Glomerular visceral epithelial cell (primary cell): Measurements from ENCODE around the gene SLC25A24.
"Not testable (repeated sequence)": the region's sequence is repeated elsewhere in the genome, so short reads cannot be mapped to it uniquely, and the experiment has no call there.

Experiments used
- DNase-seq: peaks from one replicate; pipeline ENCODE4 v3.0.0-alpha.2; 2016; ENCODE audit errors: extremely low spot score

SLC25A24 gene

DNA sequence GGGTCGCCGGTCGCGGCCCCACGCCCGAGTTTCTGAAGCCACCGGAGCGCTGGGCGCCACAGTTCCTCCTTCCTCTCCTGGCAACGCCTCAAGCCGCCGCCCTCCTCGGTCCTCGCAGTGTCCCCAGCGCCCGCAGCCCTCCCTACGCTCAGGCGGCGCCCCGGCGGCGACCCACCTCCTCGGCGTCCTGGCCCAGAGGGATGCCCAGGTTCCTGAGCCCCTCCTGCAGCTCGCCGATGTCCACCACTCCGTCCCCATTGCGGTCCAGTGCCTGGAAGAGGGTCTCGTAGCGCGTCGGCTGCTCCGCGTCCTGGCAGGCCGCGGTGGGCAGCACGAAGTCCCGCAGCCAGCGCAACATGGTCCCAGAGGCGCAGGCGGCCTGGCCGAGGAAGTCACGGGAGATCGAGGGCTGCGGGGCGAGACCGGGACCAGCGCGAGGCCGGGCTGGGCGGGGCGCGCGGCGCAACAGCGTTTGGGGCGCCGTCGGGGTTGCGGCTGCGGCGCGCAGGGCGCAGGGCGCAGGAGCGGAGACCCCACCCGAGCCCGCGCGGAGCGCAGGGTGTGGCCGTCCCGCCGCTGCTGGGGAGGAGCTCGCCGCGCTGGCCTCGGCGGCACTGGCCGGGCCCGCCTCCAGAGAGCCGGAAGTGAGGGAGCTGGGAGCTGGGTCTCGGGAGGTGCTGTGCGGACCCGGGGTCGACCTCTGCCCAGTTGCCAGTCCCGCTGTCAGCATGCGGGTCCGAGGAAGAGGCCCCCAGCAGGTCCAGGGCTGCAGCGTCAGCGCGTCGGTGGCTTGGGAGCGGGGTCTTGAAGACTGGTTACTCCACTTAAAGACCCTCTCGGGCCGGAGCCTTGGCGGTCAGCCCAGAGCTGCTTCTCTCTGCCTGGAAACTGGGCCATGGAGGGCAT, at the start of gene SLC25A24:
SLC25A24 (minus strand) TSS at position 563 of the 906 bp plus-strand sequence; CDS start at position 358, 205 bp downstream.
- DNase-seq, result peak; percentile 89

- not testable (repeated sequence) for DNase-seq
Measured at GRCh38 chr1:108243976-108244375, 43.8 kb upstream of the SLC25A24 start, which contains the start of gene NBPF4. Gene NBPF4 (minus strand): TSS chr1:108244076. CDS start chr1:108243761, 315 bp downstream.

GRCh38 chr1:108239426-108239825, 39.3 kb upstream of the SLC25A24 start:
- not testable (repeated sequence) for DNase-seq

DNA sequence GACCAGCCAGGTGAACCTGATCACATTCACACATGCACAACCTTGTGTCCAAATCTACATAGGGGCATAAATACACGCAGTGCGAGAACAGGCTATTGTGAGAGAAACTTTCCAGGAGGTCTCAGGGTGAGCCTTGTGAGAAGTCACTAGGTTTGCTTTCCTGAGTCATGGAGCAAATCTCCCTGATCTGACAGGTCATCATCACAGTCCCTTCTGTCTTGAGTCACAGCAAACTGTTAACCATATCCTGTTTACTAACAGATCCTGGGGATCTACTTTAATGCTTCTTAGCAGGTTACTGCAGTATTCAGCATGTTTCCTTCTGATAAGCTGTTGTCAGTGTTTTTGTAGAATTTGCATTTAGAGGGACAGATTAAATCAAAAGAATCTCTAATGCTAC, 35.2 kb upstream of the SLC25A24 start:
- not testable (repeated sequence) for DNase-seq

DNA sequence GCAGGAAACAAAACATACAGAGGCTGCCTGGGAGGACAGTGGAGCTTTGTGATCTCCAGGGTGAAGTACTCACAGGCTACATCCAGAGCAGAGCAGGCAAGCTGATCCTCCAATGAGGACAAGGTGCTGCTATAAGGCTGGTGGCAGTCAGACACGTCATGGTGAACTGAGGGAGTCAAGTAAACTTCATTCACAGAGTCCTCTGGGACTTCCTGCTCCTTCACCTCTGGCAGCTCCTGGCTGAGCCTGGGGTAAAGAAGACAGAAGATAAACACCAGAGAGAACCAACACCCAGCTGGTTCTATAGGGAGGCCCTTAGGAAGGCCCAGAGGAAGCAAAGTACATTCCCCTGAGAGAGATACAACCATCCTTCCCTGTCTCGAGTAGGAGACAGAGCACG, 32.0 kb upstream of the SLC25A24 start:
- not testable (repeated sequence) for DNase-seq

- not testable (repeated sequence) for DNase-seq
Measured at GRCh38 chr1:108229976-108230375, 29.8 kb upstream of the SLC25A24 start.

- DNase-seq, result not testable (repeated sequence)
Measured at GRCh38 chr1:108227772-108228171, 27.6 kb upstream of the SLC25A24 start.

GRCh38 chr1:108226855-108227254, 26.7 kb upstream of the SLC25A24 start:
- not testable (repeated sequence) for DNase-seq

DNA sequence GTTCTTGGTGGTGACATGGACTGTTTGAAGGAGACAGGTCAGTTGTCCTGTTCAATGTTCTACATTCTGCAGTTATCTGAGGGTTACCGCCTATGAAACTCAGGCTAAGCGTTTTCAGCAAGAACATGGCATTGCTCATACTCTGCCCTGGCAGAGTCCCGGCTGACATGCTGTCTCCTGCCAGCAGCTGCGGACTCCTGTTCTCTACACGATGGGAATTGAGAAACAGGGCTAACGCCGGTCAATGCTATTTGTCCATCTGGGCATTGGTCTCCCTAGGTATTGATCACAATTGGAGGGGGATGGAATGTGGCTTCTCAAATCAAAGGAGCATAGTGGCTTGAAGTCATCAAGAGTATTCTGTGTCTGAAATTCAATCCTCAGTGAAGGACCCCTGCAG, 23.1 kb upstream of the SLC25A24 start:
- DNase-seq, result not testable (repeated sequence)

DNA sequence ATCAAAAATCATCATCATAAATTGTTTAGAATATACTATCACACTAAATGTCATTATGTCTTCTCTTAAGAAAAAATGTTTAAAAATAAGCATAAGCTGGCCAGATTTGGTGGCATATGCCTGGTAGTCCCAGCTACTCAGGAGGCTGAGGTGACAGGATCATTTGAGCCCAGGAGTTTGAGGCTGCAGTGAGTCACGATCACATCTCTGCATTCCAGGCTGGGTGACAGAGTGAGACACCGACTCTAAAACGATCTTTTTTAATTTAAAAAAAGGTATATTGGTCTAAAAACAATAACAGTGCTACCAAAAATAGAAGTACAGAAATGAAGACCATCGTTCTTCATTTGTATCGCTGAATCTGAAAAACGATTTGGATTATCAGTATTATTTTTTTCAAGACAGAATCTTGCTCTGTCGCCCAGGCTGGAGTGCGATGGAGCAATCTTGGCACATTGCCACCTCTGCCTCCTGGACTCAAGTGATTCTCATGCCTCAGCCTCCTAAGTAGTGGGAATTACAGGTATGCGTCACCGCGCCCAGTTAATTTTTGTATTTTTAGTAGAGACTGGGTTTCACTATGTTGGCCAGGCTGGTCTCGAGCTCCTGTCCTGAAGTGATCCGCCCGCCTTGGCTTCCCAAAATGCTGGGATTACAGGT, 17.5 kb upstream of the SLC25A24 start:
- not testable (repeated sequence) for DNase-seq

GRCh38 chr1:108217007-108217406, 16.9 kb upstream of the SLC25A24 start:
- DNase-seq, result not testable (repeated sequence)

DNA sequence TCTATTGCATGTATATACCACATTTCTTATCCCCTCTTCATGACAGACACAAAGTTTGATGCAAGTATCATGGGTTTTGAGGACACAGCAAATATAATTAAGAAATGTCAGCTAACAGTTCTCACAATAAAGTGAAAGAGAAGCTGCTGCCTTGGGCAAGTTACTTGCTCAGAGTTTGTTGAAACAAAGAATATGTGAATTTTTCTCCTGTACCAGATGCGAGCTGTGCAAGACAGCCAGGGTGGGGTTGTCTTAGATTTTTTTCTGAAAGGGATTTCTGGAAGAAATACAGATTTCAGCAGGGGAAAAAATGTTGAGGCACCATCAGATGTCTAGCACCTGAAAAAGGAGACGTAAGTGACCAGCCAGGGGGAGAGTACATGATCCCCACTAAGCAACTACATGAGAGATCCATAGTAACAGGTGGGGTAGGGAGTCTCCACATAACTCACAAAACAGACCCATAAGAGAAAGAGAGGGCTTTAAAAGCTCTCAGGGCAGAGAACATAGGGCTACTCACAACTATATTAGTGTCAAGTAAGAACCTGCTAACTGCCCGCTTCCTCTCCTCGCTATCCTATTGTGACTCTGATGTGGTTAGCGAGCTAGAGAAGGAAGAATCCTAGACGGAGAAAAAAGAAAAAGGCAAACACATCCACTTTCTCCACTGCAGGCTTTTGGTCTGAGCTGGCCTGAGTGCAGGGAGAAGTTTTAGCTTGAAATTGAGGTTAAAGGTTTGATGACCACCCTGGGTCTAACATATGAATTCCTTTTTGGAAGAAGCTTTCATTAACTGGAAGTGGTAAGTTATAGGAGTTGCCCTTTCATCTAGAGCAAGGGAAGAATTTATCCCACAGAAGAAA, 16.1 kb upstream of the SLC25A24 start:
- DNase-seq, result not testable (repeated sequence)

GRCh38 chr1:108214641-108215465, 14.7 kb upstream of the SLC25A24 start:
- peak; percentile 22 for DNase-seq

DNA sequence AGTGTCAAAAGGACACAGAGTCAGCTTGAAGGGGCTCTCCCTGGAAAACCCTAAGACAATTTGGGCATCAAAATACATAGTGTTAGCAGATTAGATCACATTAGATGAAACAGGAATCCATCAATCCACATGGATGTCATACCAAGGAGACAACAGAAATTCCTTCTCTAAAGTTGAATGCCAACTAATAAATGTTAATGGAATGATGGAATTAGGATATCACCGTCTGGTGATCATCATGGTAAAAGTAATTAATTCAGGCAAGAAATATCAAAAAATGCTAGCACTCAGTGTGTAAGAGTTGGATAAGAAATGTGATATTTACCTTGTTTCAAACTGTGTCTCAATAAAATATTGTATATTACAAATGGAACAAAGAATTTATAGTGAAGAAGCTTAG, 10.9 kb upstream of the SLC25A24 start:
- no peak for DNase-seq

DNA sequence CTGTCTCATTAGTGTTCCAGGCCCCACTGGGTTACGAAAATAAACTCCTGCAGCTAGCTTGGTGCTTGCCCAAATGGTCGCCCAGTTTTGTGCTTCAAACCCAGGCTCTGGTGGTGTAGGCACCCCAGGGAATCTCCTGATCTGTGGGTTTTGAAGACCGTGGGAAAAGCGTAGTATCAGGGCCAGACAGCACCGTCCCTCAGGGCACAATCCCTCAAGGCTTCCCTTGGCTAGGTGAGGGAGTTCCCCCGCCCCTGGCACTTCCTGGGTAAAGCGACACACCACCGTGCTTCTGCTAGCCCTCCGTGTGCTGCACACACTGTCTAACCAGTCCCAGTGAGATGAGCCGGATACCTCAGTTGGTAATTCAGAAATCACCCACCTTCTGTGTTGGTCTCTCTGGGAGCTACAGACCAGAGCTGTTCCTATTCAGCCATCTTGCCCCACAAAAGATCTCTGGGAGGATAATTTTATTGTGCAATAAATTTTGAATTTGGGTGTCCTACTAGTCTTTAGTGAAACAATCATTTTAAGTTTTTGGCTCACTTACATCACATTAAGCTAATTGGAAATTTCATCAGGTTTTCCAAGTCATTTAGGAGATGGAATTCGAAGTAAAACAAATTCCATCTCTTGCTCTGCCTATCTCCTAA, 9.4 kb upstream of the SLC25A24 start:
- no peak for DNase-seq

- no peak for DNase-seq
Measured at GRCh38 chr1:108208724-108209446, 8.7 kb upstream of the SLC25A24 start.

DNA sequence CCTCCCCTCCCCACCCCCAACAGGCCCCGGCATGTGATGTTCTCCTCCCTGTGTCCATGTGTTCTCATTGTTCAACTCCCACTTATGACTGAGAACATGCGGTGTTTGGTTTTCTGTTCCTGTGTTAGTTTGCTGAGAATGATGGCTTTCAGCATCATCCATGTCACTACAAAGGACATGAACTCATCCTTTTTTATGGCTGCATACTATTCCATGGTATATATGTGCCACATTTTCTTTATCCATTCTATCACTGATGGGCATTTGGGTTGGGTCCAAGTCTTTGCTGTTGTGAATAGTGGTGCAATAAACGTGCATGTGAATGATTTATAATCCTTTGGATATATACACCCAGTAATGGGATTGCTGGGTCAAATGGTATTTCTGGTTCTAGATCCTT, 3.4 kb upstream of the SLC25A24 start:
- DNase-seq, result not testable (repeated sequence)

GRCh38 chr1:108201687-108202086, 1.5 kb upstream of the SLC25A24 start:
- DNase-seq, result no peak

- peak; percentile 71 for DNase-seq
Measured at GRCh38 chr1:108200687-108201051, 526 bp upstream of the SLC25A24 start.
